Psoas muscle (tissue), 8 donors: ENCODE data around the gene RNU6-9. TPM values are rescaled to one million over a fixed set of nuclear protein-coding genes. Genes with fewer than 3 reads are reported as not detected.

Source experiments
- ATAC-seq, 4 donors: fragments of 200-7000 bp; cut with Tn5 transposase; one replicate each; pipeline ENCODE4 v1.9.1; 2020; ENCODE audit warnings: moderate library complexity in 3 of 4, mild to moderate bottlenecking in 2 of 4
- DNase-seq, 2 donors: peaks; one replicate each; pipeline ENCODE4 v3.0.0-alpha.2; 2020
- H3K27ac ChIP-seq: fragments of 200-600 bp; one replicate; pipeline ENCODE4 v1.8.0; 2022
- H3K27me3 ChIP-seq, 3 donors: fragments of 200-600 bp in 1 of 3; one replicate each; pipeline versions ENCODE4 v1.6.1 to v1.8.0; 2013 to 2022; ENCODE audit warnings: low read length in 2 of 3, mild to moderate bottlenecking in 2 of 3, moderate library complexity in 1 of 3; ENCODE audit not compliant: insufficient read depth in 3 of 3
- H3K36me3 ChIP-seq, 2 donors: fragments of 200-600 bp in 1 of 2; one replicate each; pipeline versions ENCODE4 v1.6.1 to v1.8.0; 2013 to 2022; ENCODE audit warnings: low read depth in 1 of 2, mild to moderate bottlenecking in 1 of 2, moderate library complexity in 1 of 2; ENCODE audit not compliant: insufficient read depth in 1 of 2
- H3K4me1 ChIP-seq: fragments of 200-600 bp; one replicate; pipeline ENCODE4 v1.8.0; 2022
- H3K4me3 ChIP-seq: fragments of 200-600 bp; one replicate; pipeline ENCODE4 v1.8.0; 2022; ENCODE audit warnings: mild to moderate bottlenecking
- H3K9me3 ChIP-seq: fragments of 200-600 bp; one replicate; pipeline ENCODE4 v1.8.0; 2022
- CTCF ChIP-seq: fragments of 200-600 bp; IDR thresholded peaks from one replicate; pipeline ENCODE4 v1.8.0; 2022; ENCODE audit warnings: antibody characterized with exemption
- WGBS, 3 donors: extraction: QIAGEN DNeasy Blood & Tissue Kit; methylation state at CpG; one replicate each; pipeline versions ENCODE4 v1.1.6 to v1.1.7; 2013; 5-methylcytosine and 5-hydroxymethylcytosine counted together
- intact Hi-C, 2 donors: fragments of 100-400 bp; cut with DNase I; formaldehyde crosslinking; loops; one replicate each; pipeline versions ENCODE4 v1.11.0 to v1.14.2; 2022
- polyA plus RNA-seq, 3 donors: library from polyadenylated mRNA; stranded (reverse); fragments of 200-250 nt; gene quantifications; one replicate each; pipeline ENCODE4 v1.2.3, GENCODE V29; 2013
- total RNA-seq, 4 donors: library from RNA; stranded (reverse); fragmentation: NEBNext Ultra II Directional in 2 of 4; extraction: Animal tissue kit (Norgen Biotek cat#: 25700) in 2 of 4; gene quantifications; one replicate each; pipeline versions ENCODE4 v1.2.1 to v1.2.4, GENCODE V29; 2021 to 2023
- donor health status: healthy with polysubstance abuse.
- donor health status: DM: no; HTN: no; CAD: no; lungs with moderate emphysema.
- donor health status: Bipolar disorder and iron deficiency.
- donor health status: healthy.
- donor health status: DM: yes; HTN: yes; CAD: no.
- donor health status: DM: no; HTN: no; CAD: no.
- donor health status: DM: no; HTN: no; CAD: no.
- donor health status: DM: yes; HTN: yes; CAD: no.

Gene RNU6-9
- total and polyA plus RNA-seq, 7 donors = not detected

DNA sequence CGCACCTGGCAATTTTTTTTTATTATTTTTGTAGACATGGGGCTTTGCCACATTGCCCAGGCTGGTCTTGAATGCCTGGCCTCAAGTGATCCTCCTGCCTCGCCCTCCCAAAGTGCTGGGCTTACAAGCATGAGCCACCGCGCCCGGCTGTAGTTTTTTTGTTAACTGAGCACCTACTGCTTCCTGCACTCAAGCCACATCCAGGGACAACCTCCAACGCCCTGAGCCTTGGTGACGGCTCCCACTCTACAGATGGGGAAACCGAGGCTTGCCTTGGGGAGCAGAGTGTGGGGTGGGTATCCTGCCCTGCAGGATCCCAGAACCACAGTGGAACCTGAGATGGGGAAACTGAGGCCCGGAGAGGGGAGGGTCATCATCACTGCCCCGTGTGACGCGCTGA is 38.1 kb upstream of the RNU6-9 start:
- H3K27me3 ChIP-seq = peaks cover 0 to 85% (median 14%) of the 10 kb centered on the region in 3 donors
- H3K36me3 ChIP-seq = no peaks in the 10 kb centered on the region
- DNase-seq = no peak
- 73 to 88% (median 85%) methylated on average over 12 of the region's 12 CpGs for WGBS, 3 donors
- no peaks in the 10 kb centered on the region for H3K9me3 ChIP-seq
- H3K4me1 ChIP-seq = peaks cover 12% of the 10 kb centered on the region
- ATAC-seq = no peak
- intact Hi-C loops = loop anchor here (5.0 to 10.0 kb wide), 3 partner anchors 62 to 130 kb away; partner anchors contain the start of genes KISS1R (in 1 of the 2) and WDR18 (in 1 of the 2)
- H3K27ac ChIP-seq = no peak overlapping the region
- H3K4me3 ChIP-seq = no peak overlapping the region
- no peak for TF ChIP-seq CTCF

DNA sequence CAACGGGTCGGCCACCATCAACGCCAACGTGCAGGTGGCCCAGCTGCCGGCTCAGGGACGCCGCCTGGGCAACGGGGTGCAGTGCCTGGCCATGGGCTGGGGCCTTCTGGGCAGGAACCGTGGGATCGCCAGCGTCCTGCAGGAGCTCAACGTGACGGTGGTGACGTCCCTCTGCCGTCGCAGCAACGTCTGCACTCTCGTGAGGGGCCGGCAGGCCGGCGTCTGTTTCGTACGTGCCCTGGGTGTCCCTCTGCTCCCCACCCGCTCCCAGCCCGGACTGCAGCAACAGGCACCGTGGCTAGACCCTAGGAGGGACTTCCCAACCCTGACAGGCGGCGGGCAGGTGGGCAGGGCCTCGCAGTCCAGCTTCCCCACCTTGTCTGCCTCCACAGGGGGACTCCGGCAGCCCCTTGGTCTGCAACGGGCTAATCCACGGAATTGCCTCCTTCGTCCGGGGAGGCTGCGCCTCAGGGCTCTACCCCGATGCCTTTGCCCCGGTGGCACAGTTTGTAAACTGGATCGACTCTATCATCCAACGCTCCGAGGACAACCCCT is 37.6 kb upstream of the RNU6-9 start:
- no peak overlapping the region for H3K4me3 ChIP-seq
- H3K27ac ChIP-seq = no peak overlapping the region
- no peaks in the 10 kb centered on the region for H3K9me3 ChIP-seq
- H3K4me1 ChIP-seq = peaks cover 9% of the 10 kb centered on the region
- H3K27me3 ChIP-seq = peaks cover 0 to 89% (median 16%) of the 10 kb centered on the region in 3 donors
- H3K36me3 ChIP-seq = no peaks in the 10 kb centered on the region
- TF ChIP-seq CTCF = no peak
- 67 to 68% (median 68%) methylated on average over 37 to 40 of the region's 40 CpGs for WGBS, 3 donors
- intact Hi-C loops = loop anchor here (2.0 to 10.0 kb wide), 4 partner anchors 62 to 129 kb away; partner anchors contain the start of genes KISS1R (in 1 of the 2) and WDR18 (in 1 of the 2)
- DNase-seq (peak in 1 of 2 donors; percentile 34), ATAC-seq (no peak)

GRCh38 chr19:858284-858683 is 35.0 kb upstream of the RNU6-9 start:
- Histone ChIP-seq H3K4me3 (no peak overlapping the region), H3K4me1 (peaks cover 5% of the 10 kb centered on the region), H3K9me3 (no peaks in the 10 kb centered on the region), H3K27ac (no peak overlapping the region), H3K36me3 (no peaks in the 10 kb centered on the region), H3K27me3 (peaks cover 0 to 79% (median 19%) of the 10 kb centered on the region in 3 donors)
- no peak for ATAC-seq
- intact Hi-C loops = loop anchor here (5.0 to 10.0 kb wide), 3 partner anchors 59 to 127 kb away; partner anchors contain the start of genes KISS1R (in 1 of the 2) and WDR18 (in 1 of the 2)
- 73 to 82% (median 79%) methylated on average over 9 of the region's 9 CpGs for WGBS, 3 donors
- TF ChIP-seq CTCF = no peak
- DNase-seq = no peak

DNA sequence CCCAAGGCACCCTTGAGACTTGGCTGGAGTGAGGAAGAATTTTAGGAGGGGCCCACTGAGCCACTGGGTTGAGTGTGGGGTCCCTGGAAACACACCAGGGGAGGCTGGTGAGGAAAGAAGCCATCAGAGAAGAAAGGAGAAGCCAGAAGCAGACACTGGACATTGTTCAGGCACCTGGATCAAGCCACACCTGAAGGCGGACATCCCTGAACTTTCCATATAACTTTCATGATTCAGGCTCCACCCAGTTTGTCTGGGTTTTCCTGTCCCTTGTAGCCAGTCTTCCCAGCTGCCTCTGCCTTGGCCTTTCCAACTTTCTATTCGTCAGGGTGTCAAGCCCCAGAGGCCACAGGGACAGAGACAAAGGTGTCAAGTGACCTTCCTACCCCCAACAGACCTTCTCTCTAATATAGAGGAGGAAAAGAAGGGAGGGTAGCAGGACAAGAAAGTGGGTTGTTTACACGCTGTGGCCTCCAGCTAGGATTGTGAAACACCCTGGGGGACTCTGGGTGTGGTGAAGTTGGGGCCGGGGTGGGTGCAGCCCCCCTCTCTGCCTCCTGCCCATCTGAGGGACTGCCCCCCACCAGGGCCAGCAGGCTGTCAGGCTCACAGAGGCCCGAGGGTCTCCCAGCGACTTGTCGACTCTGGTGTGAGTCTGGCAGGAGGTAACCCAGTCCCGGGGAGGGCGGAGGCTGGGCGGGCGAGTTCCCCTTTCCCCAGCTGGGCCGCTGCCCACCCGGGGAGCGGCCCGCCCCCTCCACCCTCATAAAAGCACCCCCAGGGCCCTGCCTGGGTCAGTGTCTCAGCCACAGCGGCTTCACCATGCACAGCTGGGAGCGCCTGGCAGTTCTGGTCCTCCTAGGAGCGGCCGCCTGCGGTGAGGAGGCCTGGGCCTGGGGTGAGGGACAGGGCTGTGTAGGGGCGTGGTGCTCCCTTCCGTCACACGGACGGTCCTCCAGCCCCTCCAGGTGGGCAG is 34.1 kb upstream of the RNU6-9 start, which contains the start of gene CFD:
Gene CFD, plus strand, starts transcription at position 797 of the 976 bp plus-strand sequence. Its CDS starts 26 bp downstream, at position 823.
- peak within 1 kb of the TSS; percentile 23 for H3K27ac ChIP-seq
- H3K4me3 ChIP-seq = peak within 1 kb of the TSS; percentile 55
- no peaks in the 10 kb centered on the region for H3K36me3 ChIP-seq
- no peaks in the 10 kb centered on the region for H3K9me3 ChIP-seq
- DNase-seq = peak; percentile 76 to 90
- intact Hi-C loops = loop anchor here (5.0 to 10.0 kb wide), 3 partner anchors 58 to 126 kb away; partner anchors contain the start of genes KISS1R (in 1 of the 2) and WDR18 (in 1 of the 2)
- TF ChIP-seq CTCF = no peak
- peaks cover 9% of the 10 kb centered on the region for H3K4me1 ChIP-seq
- H3K27me3 ChIP-seq = peaks cover 0 to 75% (median 17%) of the 10 kb centered on the region in 3 donors
- peak in 3 of 4 donors; percentile 22 to 58 (median 30) for ATAC-seq
- WGBS, 3 donors = 26 to 36% (median 29%) methylated on average over 18 to 24 of the region's 24 CpGs
